GM18909 (cell line): Measurements from ENCODE around the gene BLTP1.

Experiments used
- ATAC-seq: cut with Tn5 transposase; IDR thresholded peaks from one replicate; pipeline ENCODE4 v1.9.1; 2021; ENCODE audit warnings: mild to moderate bottlenecking; ENCODE audit not compliant: unreplicated experiment, poor library complexity

Gene BLTP1

DNA sequence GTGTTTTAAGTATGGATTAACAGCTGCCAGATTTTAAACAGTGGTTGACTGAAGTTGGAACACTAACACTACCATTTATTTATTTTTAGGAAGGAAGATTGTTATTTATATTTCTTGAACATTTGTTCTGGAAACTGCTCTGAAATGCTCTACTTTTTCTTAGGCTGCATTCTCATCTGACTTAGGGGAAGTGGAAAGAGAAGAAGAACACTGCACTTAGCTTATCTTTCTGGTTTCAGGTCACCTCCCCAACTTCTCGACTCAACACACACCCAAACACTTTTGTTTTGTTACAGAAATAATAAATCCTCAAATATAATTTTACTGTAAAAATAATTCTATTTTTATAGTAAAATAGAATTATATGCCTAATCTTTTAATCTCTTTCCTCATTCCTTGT is 18.6 kb downstream of the BLTP1 start:
- ATAC-seq = no peak

DNA sequence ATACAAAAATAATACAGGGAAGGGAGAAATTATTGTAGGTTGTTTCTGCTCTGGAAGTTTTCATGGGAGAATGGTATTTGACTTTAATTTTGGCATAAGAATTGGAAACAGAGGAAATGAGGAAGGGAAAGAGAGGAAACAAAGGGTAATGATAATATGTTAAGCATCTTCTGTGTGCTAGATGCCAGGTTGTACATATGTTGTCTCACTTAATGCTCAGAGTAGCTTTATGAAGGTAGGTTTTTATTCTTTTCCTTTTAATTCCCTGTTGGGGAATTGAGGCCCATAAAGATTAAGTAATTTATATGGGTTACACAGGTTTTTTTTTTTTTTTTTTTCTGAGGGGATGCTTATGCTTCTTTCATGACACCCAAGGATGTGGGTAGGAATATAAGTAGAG is 19.2 kb downstream of the BLTP1 start:
- no peak for ATAC-seq

DNA sequence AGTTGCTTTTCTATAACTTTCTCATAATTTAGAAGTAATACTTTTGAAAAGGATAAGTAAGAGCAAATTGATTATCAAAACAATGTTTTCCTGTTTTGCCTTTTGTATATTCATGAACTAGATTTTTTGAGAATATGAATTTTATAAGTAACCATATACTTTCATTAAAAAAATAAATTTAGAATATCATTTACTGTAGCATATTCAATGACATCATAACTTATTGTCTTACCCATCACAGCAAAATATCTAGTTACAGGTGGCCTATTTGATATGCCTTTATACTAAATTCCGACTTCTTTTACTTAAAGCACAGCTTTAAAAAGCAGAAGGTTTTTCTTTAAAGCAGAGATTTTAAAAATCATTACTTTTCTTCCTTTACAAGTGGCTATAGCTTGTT is 20.1 kb downstream of the BLTP1 start:
- ATAC-seq = no peak

DNA sequence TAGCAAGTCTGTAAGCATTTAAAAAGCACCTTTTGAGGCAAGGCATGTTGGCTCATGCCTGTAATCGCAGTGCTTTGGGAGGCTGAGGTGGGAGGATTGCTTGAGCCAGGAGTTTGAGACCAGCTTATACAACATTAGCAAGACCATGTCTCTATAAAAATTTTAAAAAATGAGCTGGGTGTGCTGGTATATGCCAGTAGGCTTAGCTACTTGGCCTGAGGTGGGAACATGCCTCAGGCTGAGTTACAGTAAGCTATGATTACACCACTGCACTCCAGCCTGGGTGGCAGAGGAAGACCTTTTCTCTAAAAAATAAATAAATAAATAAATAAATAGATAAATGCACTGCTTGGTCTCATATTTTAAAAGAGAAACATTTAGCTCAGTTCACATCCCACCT is 26.8 kb downstream of the BLTP1 start:
- ATAC-seq = no peak

DNA sequence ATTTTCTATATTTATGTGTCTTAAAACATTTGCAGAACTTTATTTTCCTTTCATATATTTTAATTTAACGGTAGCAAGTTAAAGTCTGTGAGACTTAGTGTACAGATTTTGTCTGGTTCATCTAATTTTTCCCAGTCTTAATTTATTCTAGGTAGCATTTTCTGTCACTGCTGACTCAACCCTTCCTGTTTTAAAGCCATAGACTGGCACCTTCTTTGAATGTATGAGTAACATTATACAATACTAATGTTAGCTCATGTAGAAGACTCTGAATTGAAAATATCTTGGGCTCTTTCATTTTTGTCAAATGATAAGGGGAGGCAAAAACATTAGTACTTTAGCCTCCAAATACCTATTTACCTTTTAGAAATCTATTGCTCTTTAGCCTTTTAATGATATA is 43.6 kb downstream of the BLTP1 start:
- ATAC-seq = no peak
